ENCODE measurements around the gene HAGHL. TPM values are rescaled to one million over a fixed set of nuclear protein-coding genes. Genes with fewer than 3 reads are reported as not detected.

The HAGHL gene
- polyA plus RNA-seq, 1 donor (not counting 4 experiments of a cell fraction or from before 2014, with no cell fraction given): 8.0 TPM

GRCh38 chr16:680967-681745, 45.8 kb upstream of the HAGHL start:
- TF ChIP-seq EZH2 (IDR thresholded peaks at IDR 0.05; ENCODE audit: low read length): no peak
- peak in 1 of 3 experiments; percentile 39 for TF ChIP-seq CTCF (optimal IDR thresholded peaks at IDR 0.05 in 1 of 3, IDR thresholded peaks at IDR 0.05 in 1 of 3, conservative IDR thresholded peaks at IDR 0.05 in 1 of 3; ENCODE audit: extremely low read depth in 1 of 3, insufficient read depth in 2 of 3, low read length in 3 of 3)
- Histone ChIP-seq H3K27me3 (ENCODE audit: control insufficient read depth, extremely low read depth, insufficient read depth, low read length) (no peaks in the 10 kb centered on the region), H4K20me1 (ENCODE audit: control insufficient read depth, extremely low read depth, insufficient read depth, low read length) (peaks cover 16% of the 10 kb centered on the region), H3K4me3 (ENCODE audit: control insufficient read depth in 2 of 3, extremely low read depth in 1 of 3, insufficient read depth in 2 of 3, low read depth in 1 of 3, low read length in 3 of 3) (peak overlapping the region; percentile 56 to 89 (median 88)), H3K27ac (ENCODE audit: control insufficient read depth, insufficient read depth, low read length) (peak overlapping the region; percentile 64), H3K9me3 (ENCODE audit: control insufficient read depth, low read depth, low read length) (no peaks in the 10 kb centered on the region), H3K79me2 (ENCODE audit: control insufficient read depth, insufficient read depth, low read length) (peaks cover 37% of the 10 kb centered on the region), H2AFZ (ENCODE audit: control insufficient read depth, low read length) (no peak overlapping the region), H3K36me3 (ENCODE audit: control insufficient read depth in 2 of 2, extremely low read depth in 1 of 2, insufficient read depth in 2 of 2, low read length in 2 of 2) (peaks cover 10 to 29% of the 10 kb centered on the region in 2 experiments), H3K4me1 (ENCODE audit: control insufficient read depth, extremely low read depth, insufficient read depth, low read length) (peaks cover 45% of the 10 kb centered on the region), H3K4me2 (ENCODE audit: control insufficient read depth, extremely low read depth, insufficient read depth, low read depth, low read length) (peak overlapping the region; percentile 86), H3K9me1 (ENCODE audit: control insufficient read depth, extremely low read depth, insufficient read depth, low read length) (no peaks in the 10 kb centered on the region), H3K9ac (ENCODE audit: control insufficient read depth, extremely low read depth, insufficient read depth, low read length) (peak overlapping the region; percentile 82)
- DNase-seq (ENCODE audit: low read depth, low spot score): no peak
- FAIRE-seq: no peak
- dilution Hi-C loops (cut with MboI; ENCODE audit: extremely low pct_ligation_motif_present, low sequenced_read_pairs): no loop called here

DNA sequence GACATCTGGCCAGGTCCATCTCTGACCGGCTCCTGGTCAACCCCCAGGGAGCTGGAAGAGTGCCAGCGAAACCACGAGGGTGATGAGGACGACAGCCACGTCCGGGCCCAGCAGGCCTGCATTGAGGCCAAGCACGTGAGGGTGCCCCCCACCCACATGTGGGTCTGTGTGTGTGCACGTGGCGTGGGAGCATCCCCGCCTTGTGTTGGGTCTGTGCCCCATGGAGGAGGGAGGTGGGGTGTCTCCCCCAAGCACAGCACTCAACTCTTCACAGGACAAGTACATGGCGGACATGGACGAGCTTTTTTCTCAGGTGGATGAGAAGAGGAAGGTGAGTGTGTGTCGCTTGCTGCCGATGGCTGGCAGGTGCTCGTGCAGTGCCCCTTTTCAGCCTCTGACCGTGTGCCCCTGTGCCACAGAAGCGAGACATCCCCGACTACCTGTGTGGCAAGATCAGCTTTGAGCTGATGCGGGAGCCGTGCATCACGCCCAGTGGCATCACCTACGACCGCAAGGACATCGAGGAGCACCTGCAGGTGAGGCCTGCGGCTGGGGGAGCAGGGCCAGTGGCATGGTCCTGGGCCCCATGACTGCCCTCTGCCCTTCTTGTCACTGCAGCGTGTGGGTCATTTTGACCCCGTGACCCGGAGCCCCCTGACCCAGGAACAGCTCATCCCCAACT, 45.0 kb upstream of the HAGHL start:
- dilution Hi-C loops (cut with MboI; ENCODE audit: extremely low pct_ligation_motif_present, low sequenced_read_pairs): no loop called here
- peaks cover 16% of the 10 kb centered on the region for H4K20me1 ChIP-seq (ENCODE audit: control insufficient read depth, extremely low read depth, insufficient read depth, low read length)
- peak overlapping the region; percentile 82 for H3K9ac ChIP-seq (ENCODE audit: control insufficient read depth, extremely low read depth, insufficient read depth, low read length)
- DNase-seq (ENCODE audit: low read depth, low spot score): no peak
- H3K79me2 ChIP-seq (ENCODE audit: control insufficient read depth, insufficient read depth, low read length): peaks cover 37% of the 10 kb centered on the region
- no peaks in the 10 kb centered on the region for H3K9me3 ChIP-seq (ENCODE audit: control insufficient read depth, low read depth, low read length)
- H3K36me3 ChIP-seq (ENCODE audit: control insufficient read depth in 2 of 2, extremely low read depth in 1 of 2, insufficient read depth in 2 of 2, low read length in 2 of 2): peaks cover 10 to 37% of the 10 kb centered on the region in 2 experiments
- peaks cover 37% of the 10 kb centered on the region for H3K4me1 ChIP-seq (ENCODE audit: control insufficient read depth, extremely low read depth, insufficient read depth, low read length)
- no peak for TF ChIP-seq CTCF (optimal IDR thresholded peaks at IDR 0.05 in 1 of 3, IDR thresholded peaks at IDR 0.05 in 1 of 3, conservative IDR thresholded peaks at IDR 0.05 in 1 of 3; ENCODE audit: extremely low read depth in 1 of 3, insufficient read depth in 2 of 3, low read length in 3 of 3)
- no peak for TF ChIP-seq EZH2 (IDR thresholded peaks at IDR 0.05; ENCODE audit: low read length)
- peak overlapping the region; percentile 56 to 89 (median 88) for H3K4me3 ChIP-seq (ENCODE audit: control insufficient read depth in 2 of 3, extremely low read depth in 1 of 3, insufficient read depth in 2 of 3, low read depth in 1 of 3, low read length in 3 of 3)
- H2AFZ ChIP-seq (ENCODE audit: control insufficient read depth, low read length): no peak overlapping the region
- FAIRE-seq: no peak
- no peak overlapping the region for H3K27ac ChIP-seq (ENCODE audit: control insufficient read depth, insufficient read depth, low read length)
- H3K27me3 ChIP-seq (ENCODE audit: control insufficient read depth, extremely low read depth, insufficient read depth, low read length): no peaks in the 10 kb centered on the region
- peak overlapping the region; percentile 86 for H3K4me2 ChIP-seq (ENCODE audit: control insufficient read depth, extremely low read depth, insufficient read depth, low read depth, low read length)
- H3K9me1 ChIP-seq (ENCODE audit: control insufficient read depth, extremely low read depth, insufficient read depth, low read length): no peaks in the 10 kb centered on the region

Measured in keratinocyte (primary cell).